Muscle layer of duodenum (tissue), 2 donors: ENCODE data around the gene THPO.

Experiments used
- H3K27ac ChIP-seq: one replicate; pipeline ENCODE4 v1.7.0; 2013; ENCODE audit warnings: mild to moderate bottlenecking, low read length
- H3K27me3 ChIP-seq: one replicate; pipeline ENCODE4 v1.7.0; 2013; ENCODE audit warnings: low read depth, mild to moderate bottlenecking, control low read depth, low read length
- H3K36me3 ChIP-seq, 2 donors: one replicate each; pipeline ENCODE4 v1.7.0; 2013; ENCODE audit warnings: low read length in 2 of 2, control low read depth in 1 of 2, mild to moderate bottlenecking in 1 of 2; ENCODE audit not compliant: insufficient read depth in 2 of 2, control insufficient read depth in 1 of 2
- H3K4me1 ChIP-seq, 2 donors: one replicate each; pipeline ENCODE4 v1.7.0; 2013; ENCODE audit warnings: low read length in 2 of 2, mild to moderate bottlenecking in 2 of 2, control low read depth in 1 of 2, moderate library complexity in 1 of 2; ENCODE audit not compliant: insufficient read depth in 2 of 2, control insufficient read depth in 1 of 2
- H3K4me3 ChIP-seq, 2 donors: one replicate each; pipeline ENCODE4 v1.7.0; 2013; ENCODE audit warnings: low read length in 2 of 2, low read depth in 1 of 2, mild to moderate bottlenecking in 1 of 2
- H3K9me3 ChIP-seq, 2 donors: one replicate each; pipeline ENCODE4 v1.7.0; 2013; ENCODE audit warnings: low read length in 2 of 2, control low read depth in 1 of 2, mild to moderate bottlenecking in 1 of 2; ENCODE audit not compliant: control insufficient read depth in 1 of 2
- donor health status: healthy.

Gene THPO

GRCh38 chr3:184399410-184399809, 21.4 kb upstream of the THPO start:
- no peaks in the 10 kb centered on the region for H3K4me1 ChIP-seq

GRCh38 chr3:184395320-184395660, 17.3 kb upstream of the THPO start:
- H3K27ac ChIP-seq, result no peak overlapping the region
- H3K9me3 ChIP-seq, result no peaks in the 10 kb centered on the region

More at GRCh38 chr3:184399410-184399809, 21.4 kb upstream of the THPO start:
- Histone ChIP-seq H3K4me3 (no peak overlapping the region), H3K36me3 (no peaks in the 10 kb centered on the region), H3K27ac (no peak overlapping the region), H3K9me3 (no peaks in the 10 kb centered on the region), H3K27me3 (no peaks in the 10 kb centered on the region)

DNA sequence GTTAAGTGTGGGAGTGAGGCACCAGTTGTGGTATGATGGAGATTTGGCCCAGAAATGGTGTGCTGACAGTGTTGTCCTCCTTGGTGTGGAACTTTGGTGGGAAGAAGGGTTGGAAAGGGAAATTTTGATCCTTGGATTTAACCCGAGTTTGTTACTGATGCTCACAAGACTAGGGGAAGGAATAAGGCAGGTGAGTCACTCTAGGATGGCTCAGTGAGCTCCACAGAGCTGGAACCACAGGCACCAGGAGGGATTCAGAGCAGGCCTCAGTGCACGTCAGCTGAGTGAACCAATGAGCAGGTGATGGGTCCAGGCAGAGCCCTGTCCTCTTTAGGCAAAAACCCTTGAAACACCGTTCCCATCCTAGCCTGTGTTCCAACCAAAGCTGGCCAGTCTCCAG, 13.3 kb upstream of the THPO start:
- Histone ChIP-seq H3K9me3 (no peaks in the 10 kb centered on the region), H3K4me1 (no peaks in the 10 kb centered on the region), H3K27ac (no peak overlapping the region), H3K4me3 (no peak overlapping the region), H3K36me3 (peaks cover 0 to 3% of the 10 kb centered on the region in 2 donors), H3K27me3 (no peaks in the 10 kb centered on the region)

More at GRCh38 chr3:184395320-184395660, 17.3 kb upstream of the THPO start:
- Histone ChIP-seq H3K27me3 (no peaks in the 10 kb centered on the region), H3K4me3 (no peak overlapping the region), H3K4me1 (no peaks in the 10 kb centered on the region), H3K36me3 (no peaks in the 10 kb centered on the region)

DNA sequence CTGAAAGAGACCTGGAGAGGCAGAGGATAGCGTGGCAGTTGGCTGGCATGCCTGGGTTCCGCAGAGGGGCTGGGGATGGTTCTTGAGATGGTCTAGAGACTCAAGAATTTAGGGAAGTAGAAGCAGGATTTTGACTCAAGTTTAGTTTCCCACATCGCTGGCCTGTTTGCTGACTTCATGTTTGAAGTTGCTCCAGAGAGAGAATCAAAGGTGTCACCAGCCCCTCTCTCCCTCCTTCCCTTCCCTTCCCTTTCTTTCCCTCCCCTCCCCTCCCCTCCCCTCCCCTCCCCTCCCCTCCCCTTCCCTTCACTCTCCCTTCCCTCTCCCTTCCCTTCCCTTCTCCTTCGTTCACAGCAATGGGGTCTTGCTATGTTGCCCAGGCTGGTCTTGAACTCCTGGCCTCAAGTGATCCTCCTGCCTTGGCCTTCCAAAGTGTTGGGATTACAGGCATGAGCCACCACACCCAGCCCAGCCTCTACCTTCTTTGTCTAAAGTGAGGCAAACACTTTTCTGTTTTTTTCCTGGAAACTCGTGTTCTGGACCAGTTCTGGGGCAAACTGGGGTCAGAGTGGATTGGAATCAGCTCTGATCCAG, 12.0 kb upstream of the THPO start:
- peaks cover 0 to 6% of the 10 kb centered on the region in 2 donors for H3K36me3 ChIP-seq
- no peaks in the 10 kb centered on the region for H3K27me3 ChIP-seq
- no peaks in the 10 kb centered on the region for H3K9me3 ChIP-seq
- no peak overlapping the region for H3K27ac ChIP-seq
- no peak overlapping the region for H3K4me3 ChIP-seq
- no peaks in the 10 kb centered on the region for H3K4me1 ChIP-seq

- H3K9me3 ChIP-seq, result no peaks in the 10 kb centered on the region
- H3K4me1 ChIP-seq, result no peaks in the 10 kb centered on the region
- H3K36me3 ChIP-seq, result peaks cover 0 to 6% of the 10 kb centered on the region in 2 donors
- no peak overlapping the region for H3K4me3 ChIP-seq
- H3K27ac ChIP-seq, result no peak overlapping the region
- H3K27me3 ChIP-seq, result no peaks in the 10 kb centered on the region
Measured at GRCh38 chr3:184389384-184389783, 11.4 kb upstream of the THPO start.

DNA sequence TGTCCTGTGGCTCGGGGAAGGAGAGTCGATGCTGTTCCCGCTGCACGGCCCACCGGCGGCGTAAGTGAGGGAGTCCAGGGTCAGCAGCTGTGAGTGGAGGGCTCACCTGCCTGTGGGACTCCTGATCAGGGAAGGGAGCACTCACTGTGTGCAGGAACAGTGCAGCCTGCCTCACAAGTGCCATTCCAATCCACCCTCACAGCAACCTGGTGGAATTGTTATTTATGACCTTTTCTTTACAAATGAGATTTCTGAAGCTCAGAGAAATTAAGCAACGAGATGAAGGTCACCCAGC, 10.9 kb upstream of the THPO start:
- H3K4me1 ChIP-seq, result no peaks in the 10 kb centered on the region
- no peak overlapping the region for H3K4me3 ChIP-seq
- H3K27me3 ChIP-seq, result no peaks in the 10 kb centered on the region
- no peaks in the 10 kb centered on the region for H3K9me3 ChIP-seq
- peaks cover 0 to 6% of the 10 kb centered on the region in 2 donors for H3K36me3 ChIP-seq
- no peak overlapping the region for H3K27ac ChIP-seq

GRCh38 chr3:184388164-184388935, 10.3 kb upstream of the THPO start:
- Histone ChIP-seq H3K27me3 (no peaks in the 10 kb centered on the region), H3K4me1 (no peaks in the 10 kb centered on the region), H3K36me3 (peaks cover 0 to 6% of the 10 kb centered on the region in 2 donors), H3K4me3 (no peak overlapping the region), H3K9me3 (no peaks in the 10 kb centered on the region), H3K27ac (no peak overlapping the region)

GRCh38 chr3:184387174-184387714, 9.2 kb upstream of the THPO start:
- no peaks in the 10 kb centered on the region for H3K4me1 ChIP-seq
- H3K4me3 ChIP-seq, result no peak overlapping the region
- H3K36me3 ChIP-seq, result peaks cover 0 to 6% of the 10 kb centered on the region in 2 donors
- no peaks in the 10 kb centered on the region for H3K9me3 ChIP-seq
- H3K27ac ChIP-seq, result no peak overlapping the region
- H3K27me3 ChIP-seq, result no peaks in the 10 kb centered on the region

DNA sequence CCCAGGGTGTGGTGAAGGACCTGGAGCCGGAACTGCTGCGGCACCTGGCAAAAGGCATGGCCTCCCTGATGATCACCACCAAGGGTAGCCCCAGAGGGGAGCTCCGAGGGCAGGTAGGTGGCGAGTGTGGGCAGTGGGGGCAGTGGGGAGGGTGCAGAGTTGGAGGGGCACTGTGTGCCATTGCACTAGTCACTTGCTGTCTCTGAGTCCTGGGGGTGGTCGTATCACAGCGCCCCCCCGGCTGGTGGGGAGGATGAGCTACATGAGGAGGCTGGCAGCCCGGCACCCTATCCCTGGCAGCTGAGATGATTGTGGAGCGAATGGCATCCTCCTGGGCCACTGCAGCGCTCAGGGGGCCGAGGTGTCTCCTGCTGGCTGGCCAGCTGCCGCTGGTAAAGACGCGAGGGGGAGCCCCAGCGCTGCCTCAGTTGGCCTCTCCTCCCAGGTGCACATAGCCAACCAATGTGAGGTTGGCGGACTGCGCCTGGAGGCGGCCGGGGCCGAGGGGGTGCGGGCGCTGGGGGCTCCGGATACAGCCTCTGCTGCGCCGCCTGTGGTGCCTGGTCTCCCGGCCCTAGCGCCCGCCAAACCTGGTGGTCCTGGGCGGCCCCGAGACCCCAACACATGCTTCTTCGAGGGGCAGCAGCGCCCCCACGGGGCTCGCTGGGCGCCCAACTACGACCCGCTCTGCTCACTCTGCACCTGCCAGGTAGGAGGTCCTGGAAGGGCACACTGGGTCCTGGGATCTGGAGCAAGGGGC, 8.2 kb upstream of the THPO start:
- H3K27ac ChIP-seq, result no peak overlapping the region
- peaks cover 0 to 6% of the 10 kb centered on the region in 2 donors for H3K36me3 ChIP-seq
- no peak overlapping the region for H3K4me3 ChIP-seq
- peaks cover under 1% of the 10 kb centered on the region for H3K27me3 ChIP-seq
- no peaks in the 10 kb centered on the region for H3K9me3 ChIP-seq
- peaks cover 0 to 5% of the 10 kb centered on the region in 2 donors for H3K4me1 ChIP-seq

GRCh38 chr3:184384856-184385422, 6.9 kb upstream of the THPO start:
- Histone ChIP-seq H3K27ac (no peak overlapping the region), H3K4me3 (no peak overlapping the region), H3K9me3 (no peaks in the 10 kb centered on the region), H3K36me3 (peaks cover 0 to 6% of the 10 kb centered on the region in 2 donors), H3K4me1 (peaks cover 0 to 13% of the 10 kb centered on the region in 2 donors), H3K27me3 (peaks cover 8% of the 10 kb centered on the region)

DNA sequence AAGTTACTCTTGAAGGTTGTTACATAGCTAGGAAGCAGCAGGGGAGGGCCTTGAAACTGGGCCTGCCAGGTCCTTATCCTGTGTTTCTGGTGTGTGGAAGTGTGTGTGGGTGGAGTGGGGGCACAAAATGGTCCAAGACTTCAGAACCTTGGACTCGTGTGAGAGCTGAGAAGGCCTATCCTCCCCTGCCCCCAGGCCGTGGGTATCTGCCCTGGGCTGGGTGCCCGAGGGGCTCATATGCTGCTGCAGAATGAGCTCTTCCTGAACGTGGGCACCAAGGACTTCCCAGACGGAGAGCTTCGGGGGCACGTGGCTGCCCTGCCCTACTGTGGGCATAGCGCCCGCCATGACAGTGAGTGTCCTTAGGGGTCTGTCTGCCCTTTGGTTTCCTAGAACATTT, 6.3 kb upstream of the THPO start:
- peaks cover 0 to 6% of the 10 kb centered on the region in 2 donors for H3K36me3 ChIP-seq
- no peaks in the 10 kb centered on the region for H3K9me3 ChIP-seq
- H3K27ac ChIP-seq, result no peak overlapping the region
- peaks cover 0 to 13% of the 10 kb centered on the region in 2 donors for H3K4me1 ChIP-seq
- peaks cover 8% of the 10 kb centered on the region for H3K27me3 ChIP-seq
- no peak overlapping the region for H3K4me3 ChIP-seq
